HG02623 (cell line): ENCODE results near the gene SEMG2.

Experiments used
- ATAC-seq: cut with Tn5 transposase; IDR thresholded peaks from one replicate; pipeline ENCODE4 v1.9.1; 2021; ENCODE audit warnings: moderate library complexity; ENCODE audit not compliant: unreplicated experiment

SEMG2 gene

DNA sequence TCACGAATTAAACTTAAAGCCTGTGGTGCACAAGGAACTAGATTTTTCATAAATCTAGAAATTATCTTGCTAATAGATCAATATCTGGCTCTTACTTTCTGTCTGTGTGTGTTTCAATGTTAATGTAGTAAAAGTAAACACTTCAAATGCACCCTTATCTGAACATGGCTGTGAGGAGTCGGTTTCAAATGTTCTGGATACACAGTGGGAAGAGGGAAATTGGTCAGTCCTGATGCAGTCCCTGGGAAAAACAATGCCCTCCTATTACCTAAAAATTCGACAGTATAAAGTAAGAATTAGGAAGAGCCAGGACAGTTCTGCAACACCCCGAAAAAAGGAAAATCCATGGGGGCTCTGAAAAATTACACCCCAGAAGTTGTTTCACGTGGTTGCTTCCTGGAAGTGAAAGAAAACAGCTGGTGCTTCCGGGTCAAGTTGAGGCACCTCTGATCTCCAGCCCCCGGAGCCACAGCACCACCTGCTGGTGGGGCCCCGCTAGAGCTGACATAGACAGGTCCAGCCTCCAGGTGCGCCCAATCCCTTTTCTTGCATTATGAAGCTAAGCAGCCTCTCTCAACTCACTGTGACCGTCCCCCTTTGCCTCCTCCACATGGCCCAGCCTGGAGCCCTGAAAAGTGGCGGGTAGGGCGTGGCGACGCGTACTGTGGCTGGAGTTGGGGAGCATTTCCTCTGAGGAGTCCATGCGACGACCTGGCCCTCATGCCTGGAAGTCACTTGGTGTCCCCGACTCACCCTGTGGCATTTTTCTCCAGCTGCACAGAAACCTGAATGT is 8.3 kb downstream of the SEMG2 start:
- ATAC-seq = no peak

DNA sequence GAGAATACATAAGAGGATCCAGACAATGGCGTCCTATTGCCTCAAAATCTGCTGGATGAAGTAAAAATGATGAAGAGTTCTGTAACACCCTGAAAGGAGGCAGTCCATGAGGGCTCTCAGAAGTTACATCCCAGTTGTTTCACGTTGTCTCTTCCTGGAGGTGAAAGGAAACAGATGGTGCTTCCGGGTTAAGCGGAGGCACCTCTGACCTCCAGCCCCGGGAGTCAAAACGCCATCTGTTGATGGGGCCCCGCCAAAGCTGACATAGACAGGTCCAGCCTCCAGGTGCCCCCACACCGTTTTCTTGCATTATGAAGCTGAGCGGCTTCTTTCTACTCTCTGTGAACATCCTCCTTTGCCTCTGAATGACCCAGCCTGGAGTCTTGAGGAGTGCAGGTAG is 9.5 kb downstream of the SEMG2 start:
- no peak for ATAC-seq

DNA sequence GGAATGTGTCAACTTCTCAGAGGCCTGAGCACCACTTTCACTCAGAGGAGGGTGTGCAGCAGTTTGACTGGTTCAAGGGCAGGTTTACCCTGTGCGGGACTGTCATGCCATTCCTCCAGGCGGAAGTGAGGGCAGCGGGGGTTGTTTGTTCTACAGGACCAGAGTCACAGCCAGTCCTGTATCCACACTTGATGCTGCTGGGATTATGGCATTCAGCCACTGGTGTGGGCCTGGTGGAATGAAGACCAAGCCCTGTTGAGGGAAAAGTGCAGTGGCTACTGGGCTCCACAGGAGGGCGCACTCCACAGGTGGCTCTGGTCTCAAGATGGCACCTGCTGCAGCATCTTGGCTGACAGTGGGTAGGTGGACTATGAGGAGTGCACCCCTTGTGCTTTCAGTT is 14.8 kb downstream of the SEMG2 start:
- no peak for ATAC-seq

DNA sequence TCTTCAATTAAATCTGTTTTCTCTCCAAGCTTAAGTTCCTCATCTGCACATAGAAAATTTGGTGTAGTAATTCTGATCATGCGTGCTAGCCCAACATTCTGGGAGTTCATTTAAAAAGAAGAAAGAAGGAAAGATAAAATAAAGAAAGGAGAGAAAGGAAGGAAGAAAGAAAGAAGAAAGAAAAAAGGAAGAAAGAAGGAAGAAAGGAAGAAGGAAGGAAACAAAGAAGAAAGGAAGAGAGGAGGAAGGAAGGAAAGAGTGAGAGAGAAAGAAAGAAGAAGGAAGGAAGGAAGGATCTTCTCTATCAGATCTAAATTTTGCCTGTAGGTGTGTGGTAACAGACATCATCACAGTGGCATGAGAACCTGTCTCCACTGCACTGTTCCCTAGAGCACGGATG is 17.0 kb downstream of the SEMG2 start:
- no peak for ATAC-seq

DNA sequence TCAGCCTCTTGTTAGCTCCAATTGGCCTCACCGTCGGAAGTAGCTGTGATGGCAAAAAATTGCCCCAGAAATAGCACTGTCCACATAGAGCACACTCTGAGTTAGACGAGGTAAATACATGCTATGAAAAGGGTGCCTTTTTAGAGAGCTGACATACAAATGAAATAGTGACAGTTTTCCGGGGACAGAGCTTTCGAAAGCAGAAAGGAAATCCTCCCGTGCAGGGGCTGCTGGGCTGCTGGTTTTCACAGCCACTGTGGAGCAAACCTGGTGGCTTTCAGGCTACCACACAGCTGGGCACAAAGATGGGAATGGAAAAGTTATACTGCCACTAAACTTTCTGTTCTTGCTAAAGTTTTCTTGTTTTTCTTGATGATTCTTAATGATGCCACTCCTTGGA is 24.9 kb downstream of the SEMG2 start:
- ATAC-seq = no peak

DNA sequence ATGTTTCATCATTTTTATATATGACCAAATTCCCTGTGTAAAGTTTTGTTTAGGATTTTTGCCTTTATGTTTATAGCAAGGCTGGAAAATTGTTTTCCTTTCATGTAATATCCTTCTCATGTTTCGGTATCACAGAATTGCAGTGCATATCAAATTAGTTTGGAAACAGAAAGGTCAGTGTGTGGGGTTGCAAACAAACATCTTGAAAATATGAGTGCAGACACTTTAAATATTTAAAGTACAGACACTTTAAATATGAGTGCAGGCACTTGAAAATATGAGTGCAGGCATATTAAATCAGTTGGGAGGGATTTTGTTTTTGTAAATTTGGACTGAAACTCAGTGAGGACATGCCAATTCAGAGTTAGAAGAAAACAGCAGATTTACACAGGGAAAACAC is 26.7 kb downstream of the SEMG2 start:
- ATAC-seq = no peak

DNA sequence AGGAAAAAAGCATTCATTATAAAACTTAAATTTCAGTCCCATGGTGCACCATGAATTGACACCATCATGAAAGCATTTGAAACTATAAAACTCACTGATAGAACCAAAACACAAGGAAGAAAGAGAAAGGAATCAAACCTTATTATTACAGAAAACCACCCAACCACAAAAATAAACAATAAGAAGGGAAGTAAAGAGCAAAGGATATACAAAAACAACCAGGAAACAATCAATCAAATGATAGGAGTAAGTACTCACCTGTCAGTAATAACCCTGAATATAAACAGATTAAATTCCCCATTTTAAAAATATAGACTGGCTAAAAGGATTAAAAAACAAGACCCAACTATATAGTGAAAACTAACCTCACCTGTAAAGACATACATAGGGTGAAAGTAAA is 27.4 kb downstream of the SEMG2 start:
- no peak for ATAC-seq

DNA sequence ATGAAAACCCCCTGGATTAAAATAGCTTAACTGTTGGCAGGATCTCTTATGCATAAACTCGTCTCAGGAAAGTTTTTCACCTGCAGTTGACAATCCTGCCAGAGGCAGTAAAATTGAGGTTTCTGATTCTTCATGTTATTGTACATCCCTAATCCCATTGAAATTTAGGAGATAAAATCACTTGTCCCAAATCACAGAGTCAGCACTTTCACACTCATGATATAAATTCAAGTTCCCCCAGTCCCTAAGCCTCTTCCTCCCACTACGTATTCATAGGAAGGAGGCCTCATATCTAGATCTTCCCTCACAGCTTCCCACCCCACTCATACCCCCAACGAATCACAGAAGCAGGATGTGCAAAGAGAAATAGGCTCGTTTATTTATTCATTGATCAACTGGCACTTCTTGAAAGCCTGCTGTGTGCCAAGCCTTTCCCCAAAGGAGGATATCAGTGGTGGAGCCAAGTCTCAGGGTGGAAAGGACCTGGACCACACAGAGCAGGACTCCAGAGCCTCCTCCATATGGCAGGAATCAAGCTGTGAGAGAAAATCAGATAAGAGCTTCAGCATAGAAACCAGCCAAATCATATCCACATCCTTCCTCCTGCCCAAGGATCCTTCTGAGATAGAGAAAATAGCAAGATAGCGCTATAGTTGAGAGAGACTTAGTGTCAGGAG is 30.8 kb downstream of the SEMG2 start:
- ATAC-seq = no peak

DNA sequence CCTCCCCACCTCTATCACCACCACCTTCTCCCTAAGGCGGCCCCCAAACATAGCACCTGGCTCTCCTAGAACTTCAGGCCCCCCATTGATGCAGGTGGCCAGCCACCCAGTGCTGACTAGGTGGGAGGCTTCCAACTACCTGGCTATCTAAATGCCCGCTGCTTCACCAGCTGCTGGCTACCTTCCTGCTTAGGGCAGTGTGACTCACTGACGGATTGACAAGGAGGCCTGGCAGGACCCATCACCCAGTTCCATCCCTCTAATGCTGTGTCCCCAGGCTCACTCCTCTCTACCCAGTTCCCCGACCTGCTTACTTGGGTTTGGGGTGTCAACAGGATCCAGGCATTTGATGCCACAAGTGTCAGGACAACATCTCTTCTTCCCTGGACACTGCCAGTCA is 32.1 kb downstream of the SEMG2 start:
- ATAC-seq = no peak

DNA sequence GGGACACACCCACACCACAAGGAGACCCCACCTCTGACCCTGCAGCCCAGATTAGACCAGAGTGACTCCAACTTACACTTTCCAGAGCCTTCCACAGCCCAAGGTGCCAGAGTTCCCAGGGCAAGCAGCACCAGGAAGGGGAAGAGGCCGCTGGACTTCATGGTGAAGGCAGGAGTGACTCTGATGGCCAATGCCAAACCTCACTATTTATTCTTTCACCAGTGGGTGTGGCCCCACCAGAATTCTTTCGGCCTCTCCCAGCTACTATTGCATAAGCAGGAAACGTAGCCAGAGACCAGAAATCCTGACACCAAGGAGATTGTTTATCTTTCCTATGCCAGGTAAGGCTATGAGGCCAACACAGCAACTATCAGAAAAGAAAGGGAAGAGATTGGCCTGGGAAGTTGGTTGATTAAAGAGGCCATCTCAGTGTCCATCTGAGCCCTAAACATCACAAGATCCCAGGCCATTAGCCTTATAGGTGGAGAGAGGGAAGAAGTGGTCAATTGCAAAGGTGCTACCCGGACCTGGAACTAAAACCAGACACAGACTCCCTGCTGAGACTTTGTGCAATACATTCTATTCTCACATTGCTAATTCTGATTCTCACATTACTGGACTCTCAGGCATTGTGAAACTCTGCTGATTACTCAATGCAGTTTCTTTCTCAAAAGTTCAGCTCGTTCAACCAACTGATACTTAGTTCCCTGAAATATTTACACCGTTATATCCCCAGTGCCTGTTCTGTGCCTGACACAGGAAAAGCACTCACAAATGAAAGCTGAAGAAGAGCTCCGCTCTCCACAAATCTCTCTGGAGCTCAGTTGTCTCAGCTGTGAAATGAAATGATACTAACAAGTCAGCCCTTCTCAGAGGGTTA is 33.5 kb downstream of the SEMG2 start, which contains the start of gene SLPI:
Gene SLPI (minus strand): TSS at position 182 of the 880 bp plus-strand sequence. CDS start 21 bp downstream, at position 161.
- no peak for ATAC-seq

DNA sequence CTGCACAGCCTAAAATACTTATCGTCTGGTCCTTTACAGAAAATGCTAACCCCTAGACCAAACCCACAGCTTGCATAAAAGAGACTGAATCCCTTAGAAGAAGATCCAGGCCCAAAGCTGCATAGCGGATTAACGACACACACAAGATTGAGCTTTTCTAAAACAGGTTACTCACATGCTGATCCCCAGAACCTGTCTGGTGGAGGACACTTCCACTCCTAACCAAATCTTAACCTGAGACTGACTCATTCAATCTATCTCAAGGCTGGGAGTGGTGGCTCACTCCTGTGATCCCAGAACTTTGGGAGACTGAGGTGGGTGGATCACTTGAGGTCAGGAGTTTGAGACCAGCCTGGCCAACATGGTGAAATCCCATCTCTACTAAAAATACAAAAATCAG is 36.0 kb downstream of the SEMG2 start:
- ATAC-seq = no peak

DNA sequence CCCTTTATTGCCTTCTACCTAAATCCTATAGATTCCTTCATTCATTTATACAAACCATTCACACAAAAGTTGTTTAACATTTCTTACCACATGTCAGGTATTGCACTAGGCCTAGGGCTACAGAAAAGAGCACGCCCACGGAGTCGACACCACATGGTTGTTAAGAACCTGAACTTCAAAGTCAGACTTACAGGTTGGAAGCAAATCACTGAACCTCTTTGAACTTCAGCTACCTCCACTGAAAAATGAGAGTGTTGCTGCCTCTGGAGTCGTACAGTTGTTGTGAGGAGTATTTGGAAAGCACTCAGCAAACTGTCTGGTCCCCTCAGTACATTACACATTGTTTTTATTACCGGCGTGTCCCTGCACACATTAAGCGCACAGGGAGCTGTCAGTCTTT is 36.5 kb downstream of the SEMG2 start:
- no peak for ATAC-seq

DNA sequence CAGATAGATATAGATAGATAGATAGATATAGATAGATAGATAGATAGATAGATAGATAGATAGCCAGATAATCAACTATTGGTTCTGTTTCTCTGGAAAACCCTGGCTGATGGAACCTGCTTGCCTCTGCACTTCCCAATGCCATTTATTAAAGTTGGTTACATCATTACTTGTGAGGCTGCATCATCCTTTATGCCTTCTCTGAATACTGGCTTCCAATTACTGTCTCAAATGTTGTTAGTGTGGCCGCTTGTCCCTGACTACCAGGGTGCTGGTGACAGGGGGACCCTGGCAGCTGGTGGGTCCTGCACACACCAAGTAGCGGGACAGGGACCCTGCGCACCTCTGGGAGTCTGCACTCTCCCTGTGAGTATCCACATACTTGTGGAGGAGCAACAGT is 37.1 kb downstream of the SEMG2 start:
- ATAC-seq = no peak

DNA sequence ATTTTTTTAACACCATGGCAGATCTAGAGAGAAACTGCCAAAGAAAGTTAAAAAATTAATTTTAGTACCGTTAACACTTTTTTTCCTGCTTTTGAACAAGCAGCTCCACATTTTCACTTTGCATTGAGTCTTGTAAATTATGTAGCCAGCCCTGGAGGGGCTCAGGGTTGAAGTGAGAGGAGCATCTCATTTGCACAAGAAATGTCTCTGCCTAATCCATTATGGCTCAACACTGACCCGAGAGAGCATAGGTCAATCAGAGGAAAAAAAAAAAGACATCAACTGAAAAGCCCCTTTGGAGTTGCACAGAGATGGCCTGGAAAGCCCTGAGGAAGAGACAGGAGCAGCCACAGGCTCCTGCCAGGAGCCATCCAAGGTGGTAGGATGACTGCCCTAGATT is 37.5 kb downstream of the SEMG2 start:
- no peak for ATAC-seq

DNA sequence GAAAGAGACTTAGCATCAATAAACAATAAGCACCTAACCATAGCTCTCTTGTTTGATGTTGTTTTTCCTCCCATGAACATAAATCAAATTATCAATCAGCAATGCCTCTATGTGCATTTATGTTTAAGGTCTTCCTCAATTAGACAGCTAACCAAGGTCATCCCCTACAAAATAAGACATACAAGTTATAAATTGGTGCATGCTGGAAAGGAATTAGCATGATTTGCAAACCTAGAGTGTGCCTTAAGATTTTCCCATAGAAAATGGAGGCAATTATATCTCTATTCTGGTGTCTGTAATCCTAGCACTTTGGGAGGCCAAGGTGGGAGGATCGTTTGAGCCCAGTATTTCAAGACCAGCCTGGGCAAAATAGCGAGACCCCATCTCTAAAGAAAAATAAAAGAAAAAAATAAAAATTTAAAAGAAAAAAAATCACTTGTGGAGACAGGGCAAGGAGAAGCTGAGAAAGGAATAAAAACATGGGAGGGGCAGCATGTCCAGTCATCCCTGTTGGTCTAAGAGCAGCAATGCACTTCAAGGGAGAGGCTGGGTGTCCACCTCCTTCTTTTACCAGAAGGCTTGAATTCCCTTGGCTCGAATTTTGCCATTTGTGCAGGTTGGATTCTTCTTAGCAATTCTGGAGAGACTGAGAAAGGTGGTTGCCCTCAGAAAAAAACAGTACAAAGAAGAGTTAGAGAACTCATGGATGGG is 42.5 kb downstream of the SEMG2 start:
- ATAC-seq = no peak

DNA sequence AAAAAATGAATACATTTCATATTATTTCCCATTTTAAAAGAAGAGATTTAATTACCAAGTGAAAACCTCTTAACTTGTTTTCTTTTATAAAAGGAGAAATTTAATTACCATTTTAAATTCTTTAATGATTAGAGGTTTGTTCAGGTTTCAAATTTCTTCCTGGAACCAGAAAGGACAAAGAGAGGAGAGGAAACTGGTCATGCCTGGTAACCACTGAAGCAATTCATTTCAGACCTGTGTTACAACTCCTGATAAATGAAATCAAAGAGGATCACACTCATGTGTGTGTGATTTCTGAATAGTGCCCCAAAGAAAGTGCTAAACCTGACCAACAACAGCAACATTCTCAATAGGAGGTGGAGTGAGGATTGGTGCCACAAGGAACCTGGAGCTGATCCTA is 45.8 kb downstream of the SEMG2 start:
- ATAC-seq = no peak

DNA sequence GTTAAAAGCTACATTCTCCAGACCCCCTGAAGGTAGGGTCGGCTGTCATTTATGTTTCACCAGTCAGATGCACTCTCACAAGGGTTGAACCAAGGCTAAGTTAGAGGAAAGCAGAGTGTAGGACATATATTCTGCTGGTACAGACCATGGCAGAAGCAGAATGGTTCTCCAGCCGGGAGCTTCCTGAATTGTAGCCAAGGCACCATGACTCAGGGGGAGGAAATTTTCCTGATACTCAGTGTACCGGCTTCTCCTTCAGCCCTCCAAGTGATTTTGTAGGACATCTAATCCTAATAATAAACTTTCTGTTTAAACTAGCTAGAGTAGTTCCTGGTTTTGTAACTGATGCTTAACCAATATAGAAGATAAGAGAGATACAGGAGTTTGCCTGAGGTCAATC is 47.4 kb downstream of the SEMG2 start:
- ATAC-seq = no peak

DNA sequence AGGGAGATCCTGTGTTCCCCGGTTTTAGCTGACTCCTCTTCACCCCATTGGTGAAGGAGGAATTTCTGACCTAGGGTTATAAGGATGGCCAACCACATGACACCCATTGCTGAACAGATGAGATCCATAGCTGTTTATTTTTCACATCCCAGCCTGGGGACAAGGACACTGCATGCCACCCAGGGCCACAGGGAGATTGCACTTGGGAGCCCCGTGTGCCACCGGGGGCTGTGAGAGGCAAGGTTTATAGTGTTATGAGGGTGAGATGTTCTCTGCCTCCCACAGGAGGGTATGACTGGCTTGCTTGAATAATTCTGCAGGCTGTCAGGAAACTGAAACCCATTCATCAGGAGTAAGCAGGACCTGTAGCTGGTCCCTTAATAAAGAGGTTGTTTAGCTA is 47.9 kb downstream of the SEMG2 start:
- ATAC-seq = no peak

DNA sequence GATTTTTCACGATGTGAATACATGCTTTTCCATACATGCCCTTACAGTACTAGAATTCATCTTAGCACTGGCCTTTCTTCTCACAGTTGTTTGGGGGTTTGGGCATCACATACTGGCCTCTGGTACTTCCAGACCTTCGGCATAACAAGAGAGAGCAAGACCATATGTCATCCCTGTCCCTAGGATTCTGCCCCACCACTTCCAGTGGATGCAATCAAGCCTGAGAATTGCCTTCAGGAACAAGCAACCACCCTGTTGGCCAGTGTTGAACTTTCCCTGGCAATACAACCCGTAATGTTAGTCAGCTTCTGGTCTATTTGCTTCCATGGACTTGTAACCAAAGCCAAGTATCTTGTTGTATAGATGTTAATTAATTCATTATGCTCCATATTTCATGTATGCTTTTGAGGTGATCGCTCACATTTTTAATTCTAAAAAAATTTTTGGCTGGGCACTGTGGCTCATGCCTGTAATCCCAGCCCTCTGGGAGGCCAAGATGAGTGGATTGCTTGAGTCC is 48.6 kb downstream of the SEMG2 start:
- no peak for ATAC-seq
